IPS-18c (cell line): ENCODE measurements around the gene MAPT.
"Not testable (repeated sequence)": the region's sequence is repeated elsewhere in the genome, so short reads cannot be mapped to it uniquely, and the experiment has no call there.

ENCODE experiments used
- H3K4me3 ChIP-seq: 2 replicates; pipeline ENCODE4 v1.7.0; 2013; ENCODE audit warnings: low read depth, mild to moderate bottlenecking, low read length, moderate library complexity; ENCODE audit not compliant: insufficient read depth
- H3K9me3 ChIP-seq: one replicate; pipeline ENCODE4 v1.6.1; 2013; ENCODE audit warnings: mild to moderate bottlenecking, low read length, moderate library complexity; ENCODE audit not compliant: control insufficient read depth, insufficient read depth

The MAPT gene

DNA sequence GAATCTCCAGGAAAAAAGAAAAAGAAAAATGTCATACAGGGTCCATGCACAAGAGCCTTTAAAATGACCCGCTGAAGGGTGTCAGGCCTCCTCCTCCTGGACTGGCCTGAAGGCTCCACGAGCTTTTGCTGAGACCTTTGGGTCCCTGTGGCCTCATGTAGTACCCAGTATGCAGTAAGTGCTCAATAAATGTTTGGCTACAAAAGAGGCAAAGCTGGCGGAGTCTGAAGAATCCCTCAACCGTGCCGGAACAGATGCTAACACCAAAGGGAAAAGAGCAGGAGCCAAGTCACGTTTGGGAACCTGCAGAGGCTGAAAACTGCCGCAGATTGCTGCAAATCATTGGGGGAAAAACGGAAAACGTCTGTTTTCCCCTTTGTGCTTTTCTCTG is 105.5 kb downstream of the MAPT start:
- no peak overlapping the region for H3K4me3 ChIP-seq
- no peaks in the 10 kb centered on the region for H3K9me3 ChIP-seq

DNA sequence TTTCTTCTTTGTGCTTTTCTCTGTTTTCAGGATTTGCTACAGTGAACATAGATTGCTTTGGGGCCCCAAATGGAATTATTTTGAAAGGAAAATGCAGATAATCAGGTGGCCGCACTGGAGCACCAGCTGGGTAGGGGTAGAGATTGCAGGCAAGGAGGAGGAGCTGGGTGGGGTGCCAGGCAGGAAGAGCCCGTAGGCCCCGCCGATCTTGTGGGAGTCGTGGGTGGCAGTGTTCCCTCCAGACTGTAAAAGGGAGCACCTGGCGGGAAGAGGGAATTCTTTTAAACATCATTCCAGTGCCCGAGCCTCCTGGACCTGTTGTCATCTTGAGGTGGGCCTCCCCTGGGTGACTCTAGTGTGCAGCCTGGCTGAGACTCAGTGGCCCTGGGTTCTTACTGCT is 105.9 kb downstream of the MAPT start:
- H3K4me3 ChIP-seq, result no peak overlapping the region
- no peaks in the 10 kb centered on the region for H3K9me3 ChIP-seq

DNA sequence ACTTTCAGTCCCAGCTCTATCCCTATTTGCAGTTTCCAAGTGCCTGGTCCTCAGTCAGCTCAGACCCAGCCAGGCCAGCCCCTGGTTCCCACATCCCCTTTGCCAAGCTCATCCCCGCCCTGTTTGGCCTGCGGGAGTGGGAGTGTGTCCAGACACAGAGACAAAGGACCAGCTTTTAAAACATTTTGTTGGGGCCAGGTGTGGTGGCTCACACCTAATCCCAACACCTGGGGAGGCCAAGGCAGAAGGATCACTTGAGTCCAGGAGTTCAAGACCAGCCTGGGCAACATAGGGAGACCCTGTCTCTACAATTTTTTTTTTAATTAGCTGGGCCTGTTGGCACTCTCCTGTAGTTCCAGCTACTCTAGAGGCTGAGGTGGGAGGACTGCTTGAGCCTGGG is 106.4 kb downstream of the MAPT start:
- Histone ChIP-seq H3K4me3 (no peak overlapping the region), H3K9me3 (no peaks in the 10 kb centered on the region)

DNA sequence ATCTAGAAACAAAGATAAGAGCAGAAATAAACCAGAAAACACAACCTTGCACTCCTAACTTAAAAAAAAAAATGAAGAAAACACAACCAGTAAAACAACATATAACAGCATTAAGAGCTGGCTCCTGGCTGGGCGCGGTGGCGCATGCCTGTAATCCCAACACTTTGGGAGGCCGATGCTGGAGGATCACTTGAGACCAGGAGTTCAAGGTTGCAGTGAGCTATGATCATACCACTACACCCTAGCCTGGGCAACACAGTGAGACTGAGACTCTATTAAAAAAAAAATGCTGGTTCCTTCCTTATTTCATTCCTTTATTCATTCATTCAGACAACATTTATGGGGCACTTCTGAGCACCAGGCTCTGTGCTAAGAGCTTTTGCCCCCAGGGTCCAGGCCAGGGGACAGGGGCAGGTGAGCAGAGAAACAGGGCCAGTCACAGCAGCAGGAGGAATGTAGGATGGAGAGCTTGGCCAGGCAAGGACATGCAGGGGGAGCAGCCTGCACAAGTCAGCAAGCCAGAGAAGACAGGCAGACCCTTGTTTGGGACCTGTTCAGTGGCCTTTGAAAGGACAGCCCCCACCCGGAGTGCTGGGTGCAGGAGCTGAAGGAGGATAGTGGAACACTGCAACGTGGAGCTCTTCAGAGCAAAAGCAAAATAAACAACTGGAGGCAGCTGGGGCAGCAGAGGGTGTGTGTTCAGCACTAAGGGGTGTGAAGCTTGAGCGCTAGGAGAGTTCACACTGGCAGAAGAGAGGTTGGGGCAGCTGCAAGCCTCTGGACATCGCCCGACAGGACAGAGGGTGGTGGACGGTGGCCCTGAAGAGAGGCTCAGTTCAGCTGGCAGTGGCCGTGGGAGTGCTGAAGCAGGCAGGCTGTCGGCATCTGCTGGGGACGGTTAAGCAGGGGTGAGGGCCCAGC is 107.3 kb downstream of the MAPT start:
- Histone ChIP-seq H3K9me3 (no peaks in the 10 kb centered on the region), H3K4me3 (no peak overlapping the region)

DNA sequence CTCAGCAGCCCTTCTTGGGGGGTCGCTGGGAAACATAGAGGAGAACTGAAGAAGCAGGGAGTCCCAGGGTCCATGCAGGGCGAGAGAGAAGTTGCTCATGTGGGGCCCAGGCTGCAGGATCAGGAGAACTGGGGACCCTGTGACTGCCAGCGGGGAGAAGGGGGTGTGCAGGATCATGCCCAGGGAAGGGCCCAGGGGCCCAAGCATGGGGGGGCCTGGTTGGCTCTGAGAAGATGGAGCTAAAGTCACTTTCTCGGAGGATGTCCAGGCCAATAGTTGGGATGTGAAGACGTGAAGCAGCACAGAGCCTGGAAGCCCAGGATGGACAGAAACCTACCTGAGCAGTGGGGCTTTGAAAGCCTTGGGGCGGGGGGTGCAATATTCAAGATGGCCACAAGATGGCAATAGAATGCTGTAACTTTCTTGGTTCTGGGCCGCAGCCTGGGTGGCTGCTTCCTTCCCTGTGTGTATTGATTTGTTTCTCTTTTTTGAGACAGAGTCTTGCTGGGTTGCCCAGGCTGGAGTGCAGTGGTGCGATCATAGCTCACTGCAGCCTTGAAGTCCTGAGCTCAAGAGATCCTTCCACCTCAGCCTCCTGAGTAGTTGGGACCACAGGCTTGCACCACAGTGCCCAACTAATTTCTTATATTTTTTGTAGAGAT is 108.1 kb downstream of the MAPT start:
- H3K9me3 ChIP-seq, result no peaks in the 10 kb centered on the region
- H3K4me3 ChIP-seq, result no peak overlapping the region

DNA sequence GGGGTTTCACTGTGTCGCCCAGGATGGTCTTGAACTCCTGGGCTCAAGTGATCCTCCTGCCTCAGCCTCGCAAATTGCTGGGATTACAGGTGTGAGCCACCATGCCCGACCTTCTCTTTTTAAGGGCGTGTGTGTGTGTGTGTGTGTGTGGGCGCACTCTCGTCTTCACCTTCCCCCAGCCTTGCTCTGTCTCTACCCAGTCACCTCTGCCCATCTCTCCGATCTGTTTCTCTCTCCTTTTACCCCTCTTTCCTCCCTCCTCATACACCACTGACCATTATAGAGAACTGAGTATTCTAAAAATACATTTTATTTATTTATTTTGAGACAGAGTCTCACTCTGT is 108.6 kb downstream of the MAPT start:
- Histone ChIP-seq H3K4me3 (no peak overlapping the region), H3K9me3 (no peaks in the 10 kb centered on the region)

DNA sequence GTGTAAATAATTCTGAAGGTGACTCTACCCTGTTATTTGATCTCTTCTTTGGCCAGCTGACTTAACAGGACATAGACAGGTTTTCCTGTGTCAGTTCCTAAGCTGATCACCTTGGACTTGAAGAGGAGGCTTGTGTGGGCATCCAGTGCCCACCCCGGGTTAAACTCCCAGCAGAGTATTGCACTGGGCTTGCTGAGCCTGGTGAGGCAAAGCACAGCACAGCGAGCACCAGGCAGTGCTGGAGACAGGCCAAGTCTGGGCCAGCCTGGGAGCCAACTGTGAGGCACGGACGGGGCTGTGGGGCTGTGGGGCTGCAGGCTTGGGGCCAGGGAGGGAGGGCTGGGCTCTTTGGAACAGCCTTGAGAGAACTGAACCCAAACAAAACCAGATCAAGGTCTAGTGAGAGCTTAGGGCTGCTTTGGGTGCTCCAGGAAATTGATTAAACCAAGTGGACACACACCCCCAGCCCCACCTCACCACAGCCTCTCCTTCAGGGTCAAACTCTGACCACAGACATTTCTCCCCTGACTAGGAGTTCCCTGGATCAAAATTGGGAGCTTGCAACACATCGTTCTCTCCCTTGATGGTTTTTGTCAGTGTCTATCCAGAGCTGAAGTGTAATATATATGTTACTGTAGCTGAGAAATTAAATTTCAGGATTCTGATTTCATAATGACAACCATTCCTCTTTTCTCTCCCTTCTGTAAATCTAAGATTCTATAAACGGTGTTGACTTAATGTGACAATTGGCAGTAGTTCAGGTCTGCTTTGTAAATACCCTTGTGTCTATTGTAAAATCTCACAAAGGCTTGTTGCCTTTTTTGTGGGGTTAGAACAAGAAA is 109.8 kb downstream of the MAPT start:
- Histone ChIP-seq H3K9me3 (no peaks in the 10 kb centered on the region), H3K4me3 (no peak overlapping the region)

DNA sequence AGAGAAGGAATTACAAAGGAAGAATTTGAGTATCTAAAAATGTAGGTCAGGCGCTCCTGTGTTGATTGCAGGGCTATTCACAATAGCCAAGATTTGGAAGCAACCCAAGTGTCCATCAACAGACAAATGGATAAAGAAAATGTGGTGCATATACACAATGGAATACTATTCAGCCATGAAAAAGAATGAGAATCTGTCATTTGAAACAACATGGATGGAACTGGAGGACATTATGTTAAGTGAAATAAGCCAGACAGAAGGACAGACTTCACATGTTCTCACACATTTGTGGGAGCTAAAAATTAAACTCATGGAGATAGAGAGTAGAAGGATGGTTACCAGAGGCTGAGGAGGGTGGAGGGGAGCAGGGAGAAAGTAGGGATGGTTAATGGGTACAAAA is 111.7 kb downstream of the MAPT start:
- not testable (repeated sequence) for H3K9me3 ChIP-seq, H3K4me3 ChIP-seq

DNA sequence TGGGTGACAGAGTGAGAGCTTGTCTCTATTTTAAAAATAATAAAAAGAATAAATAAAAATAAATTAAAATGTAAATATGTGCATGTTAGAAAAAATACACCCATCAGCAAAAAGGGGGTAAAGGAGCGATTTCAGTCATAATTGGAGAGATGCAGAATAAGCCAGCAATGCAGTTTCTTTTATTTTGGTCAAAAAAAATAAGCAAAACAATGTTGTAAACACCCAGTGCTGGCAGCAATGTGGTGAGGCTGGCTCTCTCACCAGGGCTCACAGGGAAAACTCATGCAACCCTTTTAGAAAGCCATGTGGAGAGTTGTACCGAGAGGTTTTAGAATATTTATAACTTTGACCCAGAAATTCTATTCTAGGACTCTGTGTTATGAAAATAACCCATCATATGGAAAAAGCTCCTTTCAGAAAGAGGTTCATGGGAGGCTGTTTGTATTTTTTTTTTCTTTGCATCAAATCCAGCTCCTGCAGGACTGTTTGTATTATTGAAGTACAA is 113.2 kb downstream of the MAPT start:
- H3K9me3 ChIP-seq, result no peaks in the 10 kb centered on the region
- no peak overlapping the region for H3K4me3 ChIP-seq

DNA sequence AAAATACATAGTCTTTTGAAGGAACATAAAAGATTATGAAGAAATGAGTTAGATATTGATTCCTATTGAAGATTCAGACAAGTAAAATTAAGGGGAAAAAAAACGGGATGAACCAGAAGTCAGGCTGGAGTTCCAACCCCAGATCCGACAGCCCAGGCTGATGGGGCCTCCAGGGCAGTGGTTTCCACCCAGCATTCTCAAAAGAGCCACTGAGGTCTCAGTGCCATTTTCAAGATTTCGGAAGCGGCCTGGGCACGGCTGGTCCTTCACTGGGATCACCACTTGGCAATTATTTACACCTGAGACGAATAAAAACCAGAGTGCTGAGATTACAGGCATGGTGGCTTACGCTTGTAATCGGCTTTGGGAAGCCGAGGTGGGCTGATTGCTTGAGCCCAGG is 114.2 kb downstream of the MAPT start:
- Histone ChIP-seq H3K9me3 (no peaks in the 10 kb centered on the region), H3K4me3 (no peak overlapping the region)

DNA sequence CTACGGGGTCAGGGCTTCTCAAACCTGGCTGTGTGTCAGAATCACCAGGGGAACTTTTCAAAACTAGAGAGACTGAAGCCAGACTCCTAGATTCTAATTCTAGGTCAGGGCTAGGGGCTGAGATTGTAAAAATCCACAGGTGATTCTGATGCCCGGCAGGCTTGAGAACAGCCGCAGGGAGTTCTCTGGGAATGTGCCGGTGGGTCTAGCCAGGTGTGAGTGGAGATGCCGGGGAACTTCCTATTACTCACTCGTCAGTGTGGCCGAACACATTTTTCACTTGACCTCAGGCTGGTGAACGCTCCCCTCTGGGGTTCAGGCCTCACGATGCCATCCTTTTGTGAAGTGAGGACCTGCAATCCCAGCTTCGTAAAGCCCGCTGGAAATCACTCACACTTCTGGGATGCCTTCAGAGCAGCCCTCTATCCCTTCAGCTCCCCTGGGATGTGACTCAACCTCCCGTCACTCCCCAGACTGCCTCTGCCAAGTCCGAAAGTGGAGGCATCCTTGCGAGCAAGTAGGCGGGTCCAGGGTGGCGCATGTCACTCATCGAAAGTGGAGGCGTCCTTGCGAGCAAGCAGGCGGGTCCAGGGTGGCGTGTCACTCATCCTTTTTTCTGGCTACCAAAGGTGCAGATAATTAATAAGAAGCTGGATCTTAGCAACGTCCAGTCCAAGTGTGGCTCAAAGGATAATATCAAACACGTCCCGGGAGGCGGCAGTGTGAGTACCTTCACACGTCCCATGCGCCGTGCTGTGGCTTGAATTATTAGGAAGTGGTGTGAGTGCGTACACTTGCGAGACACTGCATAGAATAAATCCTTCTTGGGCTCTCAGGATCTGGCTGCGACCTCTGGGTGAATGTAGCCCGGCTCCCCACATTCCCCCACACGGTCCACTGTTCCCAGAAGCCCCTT is 115.6 kb downstream of the MAPT start:
- H3K4me3 ChIP-seq, result no peak overlapping the region
- H3K9me3 ChIP-seq, result no peaks in the 10 kb centered on the region

DNA sequence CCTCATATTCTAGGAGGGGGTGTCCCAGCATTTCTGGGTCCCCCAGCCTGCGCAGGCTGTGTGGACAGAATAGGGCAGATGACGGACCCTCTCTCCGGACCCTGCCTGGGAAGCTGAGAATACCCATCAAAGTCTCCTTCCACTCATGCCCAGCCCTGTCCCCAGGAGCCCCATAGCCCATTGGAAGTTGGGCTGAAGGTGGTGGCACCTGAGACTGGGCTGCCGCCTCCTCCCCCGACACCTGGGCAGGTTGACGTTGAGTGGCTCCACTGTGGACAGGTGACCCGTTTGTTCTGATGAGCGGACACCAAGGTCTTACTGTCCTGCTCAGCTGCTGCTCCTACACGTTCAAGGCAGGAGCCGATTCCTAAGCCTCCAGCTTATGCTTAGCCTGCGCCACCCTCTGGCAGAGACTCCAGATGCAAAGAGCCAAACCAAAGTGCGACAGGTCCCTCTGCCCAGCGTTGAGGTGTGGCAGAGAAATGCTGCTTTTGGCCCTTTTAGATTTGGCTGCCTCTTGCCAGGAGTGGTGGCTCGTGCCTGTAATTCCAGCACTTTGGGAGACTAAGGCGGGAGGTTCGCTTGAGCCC is 116.3 kb downstream of the MAPT start:
- Histone ChIP-seq H3K4me3 (no peak overlapping the region), H3K9me3 (no peaks in the 10 kb centered on the region)

DNA sequence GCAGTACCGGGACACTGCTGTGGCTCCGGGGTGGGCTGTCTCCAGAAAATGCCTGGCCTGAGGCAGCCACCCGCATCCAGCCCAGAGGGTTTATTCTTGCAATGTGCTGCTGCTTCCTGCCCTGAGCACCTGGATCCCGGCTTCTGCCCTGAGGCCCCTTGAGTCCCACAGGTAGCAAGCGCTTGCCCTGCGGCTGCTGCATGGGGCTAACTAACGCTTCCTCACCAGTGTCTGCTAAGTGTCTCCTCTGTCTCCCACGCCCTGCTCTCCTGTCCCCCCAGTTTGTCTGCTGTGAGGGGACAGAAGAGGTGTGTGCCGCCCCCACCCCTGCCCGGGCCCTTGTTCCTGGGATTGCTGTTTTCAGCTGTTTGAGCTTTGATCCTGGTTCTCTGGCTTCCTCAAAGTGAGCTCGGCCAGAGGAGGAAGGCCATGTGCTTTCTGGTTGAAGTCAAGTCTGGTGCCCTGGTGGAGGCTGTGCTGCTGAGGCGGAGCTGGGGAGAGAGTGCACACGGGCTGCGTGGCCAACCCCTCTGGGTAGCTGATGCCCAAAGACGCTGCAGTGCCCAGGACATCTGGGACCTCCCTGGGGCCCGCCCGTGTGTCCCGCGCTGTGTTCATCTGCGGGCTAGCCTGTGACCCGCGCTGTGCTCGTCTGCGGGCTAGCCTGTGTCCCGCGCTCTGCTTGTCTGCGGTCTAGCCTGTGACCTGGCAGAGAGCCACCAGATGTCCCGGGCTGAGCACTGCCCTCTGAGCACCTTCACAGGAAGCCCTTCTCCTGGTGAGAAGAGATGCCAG is 117.6 kb downstream of the MAPT start:
- no peaks in the 10 kb centered on the region for H3K9me3 ChIP-seq
- no peak overlapping the region for H3K4me3 ChIP-seq

DNA sequence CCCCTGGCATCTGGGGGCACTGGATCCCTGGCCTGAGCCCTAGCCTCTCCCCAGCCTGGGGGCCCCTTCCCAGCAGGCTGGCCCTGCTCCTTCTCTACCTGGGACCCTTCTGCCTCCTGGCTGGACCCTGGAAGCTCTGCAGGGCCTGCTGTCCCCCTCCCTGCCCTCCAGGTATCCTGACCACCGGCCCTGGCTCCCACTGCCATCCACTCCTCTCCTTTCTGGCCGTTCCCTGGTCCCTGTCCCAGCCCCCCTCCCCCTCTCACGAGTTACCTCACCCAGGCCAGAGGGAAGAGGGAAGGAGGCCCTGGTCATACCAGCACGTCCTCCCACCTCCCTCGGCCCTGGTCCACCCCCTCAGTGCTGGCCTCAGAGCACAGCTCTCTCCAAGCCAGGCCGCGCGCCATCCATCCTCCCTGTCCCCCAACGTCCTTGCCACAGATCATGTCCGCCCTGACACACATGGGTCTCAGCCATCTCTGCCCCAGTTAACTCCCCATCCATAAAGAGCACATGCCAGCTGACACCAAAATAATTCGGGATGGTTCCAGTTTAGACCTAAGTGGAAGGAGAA is 118.2 kb downstream of the MAPT start:
- no peaks in the 10 kb centered on the region for H3K9me3 ChIP-seq
- no peak overlapping the region for H3K4me3 ChIP-seq

DNA sequence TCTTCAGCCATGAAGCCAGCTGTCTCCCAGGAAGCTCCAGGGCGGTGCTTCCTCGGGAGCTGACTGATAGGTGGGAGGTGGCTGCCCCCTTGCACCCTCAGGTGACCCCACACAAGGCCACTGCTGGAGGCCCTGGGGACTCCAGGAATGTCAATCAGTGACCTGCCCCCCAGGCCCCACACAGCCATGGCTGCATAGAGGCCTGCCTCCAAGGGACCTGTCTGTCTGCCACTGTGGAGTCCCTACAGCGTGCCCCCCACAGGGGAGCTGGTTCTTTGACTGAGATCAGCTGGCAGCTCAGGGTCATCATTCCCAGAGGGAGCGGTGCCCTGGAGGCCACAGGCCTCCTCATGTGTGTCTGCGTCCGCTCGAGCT is 118.8 kb downstream of the MAPT start:
- no peak overlapping the region for H3K4me3 ChIP-seq

More for the DNA sequence above, 118.8 kb downstream of the MAPT start:
- no peaks in the 10 kb centered on the region for H3K9me3 ChIP-seq
